ENCODE data around the gene IGF2BP2.

IGF2BP2 gene

GRCh38 chr3:185767002-185767688, 57.7 kb downstream of the IGF2BP2 start:
- Mint-ChIP-seq H3K4me1 (peaks cover 5% of the 10 kb centered on the region), H3K27ac (no peak overlapping the region), H3K27me3 (peaks cover 11% of the 10 kb centered on the region)

GRCh38 chr3:185766329-185767001, 58.4 kb downstream of the IGF2BP2 start:
- H3K27me3 Mint-ChIP-seq = peaks cover 11% of the 10 kb centered on the region
- no peak overlapping the region for H3K27ac Mint-ChIP-seq
- peaks cover 5% of the 10 kb centered on the region for H3K4me1 Mint-ChIP-seq
- H3K36me3 Mint-ChIP-seq = no peaks in the 10 kb centered on the region
- H3K9me3 Mint-ChIP-seq = no peaks in the 10 kb centered on the region
- no peak overlapping the region for H3K4me3 Mint-ChIP-seq

More at GRCh38 chr3:185767002-185767688, 57.7 kb downstream of the IGF2BP2 start:
- Mint-ChIP-seq H3K9me3 (no peaks in the 10 kb centered on the region), H3K36me3 (no peaks in the 10 kb centered on the region), H3K4me3 (no peak overlapping the region)

GRCh38 chr3:185764980-185765370, 59.9 kb downstream of the IGF2BP2 start:
- no peak overlapping the region for H3K4me3 Mint-ChIP-seq
- H3K9me3 Mint-ChIP-seq = no peaks in the 10 kb centered on the region
- H3K27me3 Mint-ChIP-seq = peaks cover 13% of the 10 kb centered on the region
- H3K27ac Mint-ChIP-seq = no peak overlapping the region
- peaks cover 5% of the 10 kb centered on the region for H3K4me1 Mint-ChIP-seq
- no peaks in the 10 kb centered on the region for H3K36me3 Mint-ChIP-seq

GRCh38 chr3:185764163-185764979, 60.5 kb downstream of the IGF2BP2 start:
- Mint-ChIP-seq H3K4me1 (peaks cover 5% of the 10 kb centered on the region), H3K4me3 (no peak overlapping the region), H3K27ac (no peak overlapping the region), H3K9me3 (no peaks in the 10 kb centered on the region), H3K27me3 (peaks cover 13% of the 10 kb centered on the region), H3K36me3 (no peaks in the 10 kb centered on the region)

GRCh38 chr3:185763347-185764005, 61.4 kb downstream of the IGF2BP2 start:
- H3K4me3 Mint-ChIP-seq = no peak overlapping the region
- H3K4me1 Mint-ChIP-seq = peaks cover 5% of the 10 kb centered on the region
- H3K27me3 Mint-ChIP-seq = peaks cover 13% of the 10 kb centered on the region

GRCh38 chr3:185760550-185760949, 64.3 kb downstream of the IGF2BP2 start:
- no peaks in the 10 kb centered on the region for H3K36me3 Mint-ChIP-seq
- no peak overlapping the region for H3K4me3 Mint-ChIP-seq
- H3K4me1 Mint-ChIP-seq = peaks cover 5% of the 10 kb centered on the region
- no peaks in the 10 kb centered on the region for H3K9me3 Mint-ChIP-seq
- peaks cover 15% of the 10 kb centered on the region for H3K27me3 Mint-ChIP-seq
- H3K27ac Mint-ChIP-seq = no peak overlapping the region

More at GRCh38 chr3:185763347-185764005, 61.4 kb downstream of the IGF2BP2 start:
- Mint-ChIP-seq H3K27ac (no peak overlapping the region), H3K36me3 (no peaks in the 10 kb centered on the region), H3K9me3 (no peaks in the 10 kb centered on the region)

- peaks cover 5% of the 10 kb centered on the region for H3K4me1 Mint-ChIP-seq
- H3K27ac Mint-ChIP-seq = no peak overlapping the region
- H3K9me3 Mint-ChIP-seq = no peaks in the 10 kb centered on the region
- H3K36me3 Mint-ChIP-seq = no peaks in the 10 kb centered on the region
- no peak overlapping the region for H3K4me3 Mint-ChIP-seq
- peaks cover 11% of the 10 kb centered on the region for H3K27me3 Mint-ChIP-seq
Observed at GRCh38 chr3:185760088-185760487, 64.8 kb downstream of the IGF2BP2 start.

- Mint-ChIP-seq H3K4me1 (peaks cover 5% of the 10 kb centered on the region), H3K36me3 (peaks cover 1% of the 10 kb centered on the region), H3K9me3 (peaks cover 3% of the 10 kb centered on the region), H3K27ac (no peak overlapping the region), H3K4me3 (no peak overlapping the region), H3K27me3 (peaks cover 11% of the 10 kb centered on the region)
Observed at GRCh38 chr3:185759512-185759911, 65.3 kb downstream of the IGF2BP2 start.

- peaks cover 3% of the 10 kb centered on the region for H3K36me3 Mint-ChIP-seq
- peaks cover 7% of the 10 kb centered on the region for H3K9me3 Mint-ChIP-seq
- H3K27me3 Mint-ChIP-seq = peaks cover 11% of the 10 kb centered on the region
- H3K4me3 Mint-ChIP-seq = no peak overlapping the region
- peaks cover 5% of the 10 kb centered on the region for H3K4me1 Mint-ChIP-seq
- H3K27ac Mint-ChIP-seq = no peak overlapping the region
Observed at GRCh38 chr3:185758912-185759311, 65.9 kb downstream of the IGF2BP2 start.

GRCh38 chr3:185757176-185757575, 67.7 kb downstream of the IGF2BP2 start:
- no peak overlapping the region for H3K27ac Mint-ChIP-seq
- H3K4me1 Mint-ChIP-seq = no peaks in the 10 kb centered on the region
- H3K36me3 Mint-ChIP-seq = peaks cover 3% of the 10 kb centered on the region
- peaks cover 6% of the 10 kb centered on the region for H3K27me3 Mint-ChIP-seq
- peaks cover 7% of the 10 kb centered on the region for H3K9me3 Mint-ChIP-seq
- H3K4me3 Mint-ChIP-seq = no peak overlapping the region

- H3K27ac Mint-ChIP-seq = no peak overlapping the region
Observed at GRCh38 chr3:185756477-185756876, 68.4 kb downstream of the IGF2BP2 start.

GRCh38 chr3:185754920-185755319, 69.9 kb downstream of the IGF2BP2 start:
- peaks cover 7% of the 10 kb centered on the region for H3K9me3 Mint-ChIP-seq
- no peak overlapping the region for H3K4me3 Mint-ChIP-seq
- peaks cover 3% of the 10 kb centered on the region for H3K36me3 Mint-ChIP-seq
- no peaks in the 10 kb centered on the region for H3K4me1 Mint-ChIP-seq
- peaks cover 4% of the 10 kb centered on the region for H3K27me3 Mint-ChIP-seq
- no peak overlapping the region for H3K27ac Mint-ChIP-seq

More at GRCh38 chr3:185756477-185756876, 68.4 kb downstream of the IGF2BP2 start:
- Mint-ChIP-seq H3K27me3 (peaks cover 6% of the 10 kb centered on the region), H3K4me3 (no peak overlapping the region), H3K9me3 (peaks cover 7% of the 10 kb centered on the region), H3K4me1 (no peaks in the 10 kb centered on the region), H3K36me3 (peaks cover 3% of the 10 kb centered on the region)

- no peak overlapping the region for H3K4me3 Mint-ChIP-seq
- H3K27ac Mint-ChIP-seq = no peak overlapping the region
- peaks cover 6% of the 10 kb centered on the region for H3K27me3 Mint-ChIP-seq
- peaks cover 7% of the 10 kb centered on the region for H3K9me3 Mint-ChIP-seq
- H3K4me1 Mint-ChIP-seq = no peaks in the 10 kb centered on the region
- H3K36me3 Mint-ChIP-seq = peaks cover 3% of the 10 kb centered on the region
Observed at GRCh38 chr3:185753354-185753753, 71.5 kb downstream of the IGF2BP2 start.

- H3K36me3 Mint-ChIP-seq = peaks cover 3% of the 10 kb centered on the region
- peaks cover 7% of the 10 kb centered on the region for H3K9me3 Mint-ChIP-seq
- H3K4me1 Mint-ChIP-seq = no peaks in the 10 kb centered on the region
- no peak overlapping the region for H3K4me3 Mint-ChIP-seq
- peaks cover 7% of the 10 kb centered on the region for H3K27me3 Mint-ChIP-seq
- H3K27ac Mint-ChIP-seq = no peak overlapping the region
Observed at GRCh38 chr3:185750702-185751101, 74.1 kb downstream of the IGF2BP2 start.

GRCh38 chr3:185750015-185750414, 74.8 kb downstream of the IGF2BP2 start:
- Mint-ChIP-seq H3K36me3 (peaks cover 3% of the 10 kb centered on the region), H3K4me3 (no peak overlapping the region), H3K4me1 (no peaks in the 10 kb centered on the region), H3K9me3 (peaks cover 7% of the 10 kb centered on the region), H3K27ac (no peak overlapping the region), H3K27me3 (peaks cover 8% of the 10 kb centered on the region)

Measured in activated naive CD4-positive, alpha-beta T cell treated with anti-CD3 and anti-CD28 coated beads, Interleukin-2, amount 50 U/mL, for 24 hours (primary cell).